ENCODE data around the gene SWT1. TPM values are rescaled to one million over a fixed set of nuclear protein-coding genes. Genes with fewer than 3 reads are reported as not detected.

Gene SWT1
- total RNA-seq, 4 donors from 2014 or later: 3.9 to 12.0 (median 6.2) TPM

- no peak for ATAC-seq
- Histone ChIP-seq H3K4me1 (peaks cover 0 to 42% (median 0%) of the 10 kb centered on the region in 3 donors), H3K36me3 (peaks cover 10 to 60% of the 10 kb centered on the region in 2 donors), H3K4me3 (no peak overlapping the region), H3K27ac (no peak overlapping the region), H3K27me3 (no peaks in the 10 kb centered on the region), H3K9me3 (no peaks in the 10 kb centered on the region)
- no peak for TF ChIP-seq EP300 (IDR thresholded peaks at IDR 0.05)
- TF ChIP-seq POLR2AphosphoS5 (IDR thresholded peaks at IDR 0.05): no peak
- no peak for TF ChIP-seq POLR2A (IDR thresholded peaks at IDR 0.05)
- TF ChIP-seq CTCF (IDR thresholded peaks at IDR 0.05): no peak
- WGBS, 2 donors (ENCODE audit: low coverage in 1 of 2): 27 to 30% methylated on average over 2 of the region's 2 CpGs
Observed at GRCh38 chr1:185309566-185309965, 152.6 kb downstream of the SWT1 start.

GRCh38 chr1:185311589-185312225 is 154.7 kb downstream of the SWT1 start:
- no peak for ATAC-seq
- no peak for TF ChIP-seq CTCF (IDR thresholded peaks at IDR 0.05)
- TF ChIP-seq EP300 (IDR thresholded peaks at IDR 0.05): no peak
- TF ChIP-seq POLR2A (IDR thresholded peaks at IDR 0.05): no peak
- TF ChIP-seq POLR2AphosphoS5 (IDR thresholded peaks at IDR 0.05): no peak
- Histone ChIP-seq H3K4me1 (peaks cover 0 to 52% (median 0%) of the 10 kb centered on the region in 3 donors), H3K36me3 (peaks cover 0 to 39% of the 10 kb centered on the region in 2 donors), H3K27me3 (no peaks in the 10 kb centered on the region), H3K4me3 (no peak overlapping the region), H3K9me3 (no peaks in the 10 kb centered on the region), H3K27ac (no peak overlapping the region)

GRCh38 chr1:185312361-185313138 is 155.6 kb downstream of the SWT1 start:
- whole genome bisulfite sequencing, 2 donors (ENCODE audit: low coverage in 1 of 2): 82 to 92% methylated on average over 4 of the region's 4 CpGs
- Histone ChIP-seq H3K4me3 (no peak overlapping the region), H3K36me3 (peaks cover 0 to 30% of the 10 kb centered on the region in 2 donors), H3K27me3 (no peaks in the 10 kb centered on the region), H3K4me1 (peaks cover 0 to 52% (median 0%) of the 10 kb centered on the region in 3 donors), H3K27ac (no peak overlapping the region), H3K9me3 (no peaks in the 10 kb centered on the region)
- TF ChIP-seq POLR2AphosphoS5 (IDR thresholded peaks at IDR 0.05) (no peak), POLR2A (IDR thresholded peaks at IDR 0.05) (no peak), CTCF (IDR thresholded peaks at IDR 0.05) (no peak), EP300 (IDR thresholded peaks at IDR 0.05) (no peak)
- ATAC-seq: no peak

- Histone ChIP-seq H3K27ac (no peak overlapping the region), H3K4me1 (peaks cover 0 to 58% (median 0%) of the 10 kb centered on the region in 3 donors)
- no peak for TF ChIP-seq POLR2AphosphoS5 (IDR thresholded peaks at IDR 0.05)
- TF ChIP-seq EP300 (IDR thresholded peaks at IDR 0.05): no peak
- no peak for TF ChIP-seq POLR2A (IDR thresholded peaks at IDR 0.05)
- no peak for TF ChIP-seq CTCF (IDR thresholded peaks at IDR 0.05)
Observed at GRCh38 chr1:185314411-185314810, 157.4 kb downstream of the SWT1 start.

More at GRCh38 chr1:185314411-185314810, 157.4 kb downstream of the SWT1 start:
- no peak for ATAC-seq
- peak overlapping the region in 1 of 2 donors; percentile 90 for H3K4me3 ChIP-seq
- H3K9me3 ChIP-seq: no peaks in the 10 kb centered on the region
- H3K36me3 ChIP-seq: peaks cover 0 to 12% of the 10 kb centered on the region in 2 donors
- WGBS, 2 donors (ENCODE audit: low coverage in 1 of 2): 33 to 40% methylated on average over 1 of the region's 1 CpG
- no peaks in the 10 kb centered on the region for H3K27me3 ChIP-seq

Data from gastroesophageal sphincter (tissue), 4 donors.